Activated T-cell treated with anti-CD3 and anti-CD28 coated beads, Interleukin-2, amount 50 U/mL, for 72 hours (primary cell): Measurements from ENCODE around the gene SUMO4. TPM values are rescaled to one million over a fixed set of nuclear protein-coding genes. Genes with fewer than 3 reads are reported as not detected.

Experiments used
- ATAC-seq, 2 donors: fragments of 150-1000 bp; cut with Tn5 transposase; replicated peaks in 1 of 2; 2 replicates each; pipeline ENCODE4 v1.10.0; 2021; ENCODE audit warnings: moderate library complexity in 2 of 2, mild to moderate bottlenecking in 1 of 2
- DNase-seq, 2 donors: peaks; one replicate each; pipeline ENCODE4 v3.0.0; 2021 to 2022; ENCODE audit warnings: mixed read lengths in 1 of 2
- H3K27ac Mint-ChIP-seq: one replicate; pipeline ENCODE4 v1.8.0; 2022; ENCODE audit warnings: mild to moderate bottlenecking, moderate library complexity, mixed read lengths
- H3K27me3 Mint-ChIP-seq: one replicate; pipeline ENCODE4 v1.8.0; 2022; ENCODE audit warnings: low read depth, mixed read lengths
- H3K36me3 Mint-ChIP-seq, 2 donors: one replicate each; pipeline ENCODE4 v1.8.0; 2022; ENCODE audit warnings: mixed read lengths in 2 of 2, mild to moderate bottlenecking in 1 of 2; ENCODE audit not compliant: insufficient read depth in 2 of 2
- H3K4me1 Mint-ChIP-seq: one replicate; pipeline ENCODE4 v1.8.0; 2022; ENCODE audit warnings: low read depth, mixed read lengths
- H3K4me3 Mint-ChIP-seq, 2 donors: one replicate each; pipeline ENCODE4 v1.8.0; 2022; ENCODE audit warnings: mild to moderate bottlenecking in 2 of 2, mixed read lengths in 2 of 2, moderate library complexity in 2 of 2
- H3K9me3 Mint-ChIP-seq, 2 donors: one replicate each; pipeline ENCODE4 v1.8.0; 2022; ENCODE audit warnings: mixed read lengths in 2 of 2
- total RNA-seq, 2 donors: library from RNA; stranded (reverse); gene quantifications; one replicate each; pipeline ENCODE4 v1.2.3, GENCODE V29; 2022

The SUMO4 gene
- total RNA-seq, 2 donors from 2014 or later: 5.4 to 7.2 TPM

- no peaks in the 10 kb centered on the region for H3K27me3 Mint-ChIP-seq
- H3K27ac Mint-ChIP-seq: no peak overlapping the region
Measured at GRCh38 chr6:149425754-149426153, 25.7 kb downstream of the SUMO4 start.

GRCh38 chr6:149428606-149429005, 28.5 kb downstream of the SUMO4 start:
- Mint-ChIP-seq H3K27ac (no peak overlapping the region), H3K4me1 (peaks cover 15% of the 10 kb centered on the region), H3K27me3 (no peaks in the 10 kb centered on the region), H3K9me3 (no peaks in the 10 kb centered on the region), H3K4me3 (no peak overlapping the region), H3K36me3 (no peaks in the 10 kb centered on the region)
- ATAC-seq: no peak
- DNase-seq: no peak

More at GRCh38 chr6:149425754-149426153, 25.7 kb downstream of the SUMO4 start:
- ATAC-seq (peak in 1 of 2 donors; percentile 2), DNase-seq (no peak)
- Mint-ChIP-seq H3K36me3 (no peaks in the 10 kb centered on the region), H3K9me3 (no peaks in the 10 kb centered on the region), H3K4me3 (no peak overlapping the region), H3K4me1 (peaks cover 9% of the 10 kb centered on the region)

GRCh38 chr6:149429427-149430360, 29.6 kb downstream of the SUMO4 start:
- no peaks in the 10 kb centered on the region for H3K36me3 Mint-ChIP-seq
- DNase-seq (no peak), ATAC-seq (no peak)
- H3K27ac Mint-ChIP-seq: peak overlapping the region; percentile 47
- peaks cover 15% of the 10 kb centered on the region for H3K4me1 Mint-ChIP-seq
- H3K4me3 Mint-ChIP-seq: no peak overlapping the region
- no peaks in the 10 kb centered on the region for H3K27me3 Mint-ChIP-seq
- no peaks in the 10 kb centered on the region for H3K9me3 Mint-ChIP-seq

- H3K27ac Mint-ChIP-seq: no peak overlapping the region
- H3K36me3 Mint-ChIP-seq: no peaks in the 10 kb centered on the region
- peaks cover 19% of the 10 kb centered on the region for H3K4me1 Mint-ChIP-seq
- peak overlapping the region; percentile 32 to 47 for H3K4me3 Mint-ChIP-seq
- peak; percentile 77 to 91 for ATAC-seq
- no peaks in the 10 kb centered on the region for H3K9me3 Mint-ChIP-seq
- H3K27me3 Mint-ChIP-seq: no peaks in the 10 kb centered on the region
- DNase-seq: peak; percentile 88 to 92
Measured at GRCh38 chr6:149431905-149432775, 32.1 kb downstream of the SUMO4 start.

- no peak for DNase-seq
- no peak overlapping the region for H3K4me3 Mint-ChIP-seq
- H3K27ac Mint-ChIP-seq: no peak overlapping the region
- H3K27me3 Mint-ChIP-seq: no peaks in the 10 kb centered on the region
- no peak for ATAC-seq
- H3K9me3 Mint-ChIP-seq: no peaks in the 10 kb centered on the region
- peaks cover 0 to 3% of the 10 kb centered on the region in 2 donors for H3K36me3 Mint-ChIP-seq
- peaks cover 31% of the 10 kb centered on the region for H3K4me1 Mint-ChIP-seq
Measured at GRCh38 chr6:149433405-149433804, 33.3 kb downstream of the SUMO4 start.

GRCh38 chr6:149433881-149434280, 33.8 kb downstream of the SUMO4 start:
- no peaks in the 10 kb centered on the region for H3K27me3 Mint-ChIP-seq

GRCh38 chr6:149435919-149436586, 36.0 kb downstream of the SUMO4 start:
- DNase-seq: no peak
- Mint-ChIP-seq H3K36me3 (peaks cover 0 to 3% of the 10 kb centered on the region in 2 donors), H3K4me1 (peaks cover 39% of the 10 kb centered on the region), H3K27ac (no peak overlapping the region), H3K9me3 (no peaks in the 10 kb centered on the region), H3K4me3 (no peak overlapping the region), H3K27me3 (no peaks in the 10 kb centered on the region)
- ATAC-seq: peak in 1 of 2 donors; percentile 2

More at GRCh38 chr6:149433881-149434280, 33.8 kb downstream of the SUMO4 start:
- H3K27ac Mint-ChIP-seq: peak overlapping the region; percentile 67
- no peaks in the 10 kb centered on the region for H3K9me3 Mint-ChIP-seq
- H3K4me3 Mint-ChIP-seq: no peak overlapping the region
- H3K4me1 Mint-ChIP-seq: peaks cover 31% of the 10 kb centered on the region
- DNase-seq: no peak
- peaks cover 0 to 3% of the 10 kb centered on the region in 2 donors for H3K36me3 Mint-ChIP-seq
- ATAC-seq: no peak

- ATAC-seq (no peak), DNase-seq (no peak)
- Mint-ChIP-seq H3K27ac (no peak overlapping the region), H3K36me3 (peaks cover 0 to 3% of the 10 kb centered on the region in 2 donors), H3K9me3 (no peaks in the 10 kb centered on the region), H3K4me3 (no peak overlapping the region), H3K4me1 (peaks cover 39% of the 10 kb centered on the region), H3K27me3 (no peaks in the 10 kb centered on the region)
Measured at GRCh38 chr6:149436647-149437046, 36.6 kb downstream of the SUMO4 start.

- ATAC-seq (no peak), DNase-seq (no peak)
- Mint-ChIP-seq H3K4me3 (no peak overlapping the region), H3K9me3 (no peaks in the 10 kb centered on the region), H3K27me3 (no peaks in the 10 kb centered on the region), H3K27ac (peak overlapping the region; percentile 35), H3K4me1 (peaks cover 33% of the 10 kb centered on the region), H3K36me3 (peaks cover 0 to 3% of the 10 kb centered on the region in 2 donors)
Measured at GRCh38 chr6:149437212-149437611, 37.1 kb downstream of the SUMO4 start.

- peak overlapping the region; percentile 78 for H3K27ac Mint-ChIP-seq
- peak; percentile 61 to 77 for ATAC-seq
- H3K36me3 Mint-ChIP-seq: peaks cover 4 to 5% of the 10 kb centered on the region in 2 donors
Measured at GRCh38 chr6:149438855-149439254, 38.8 kb downstream of the SUMO4 start.

GRCh38 chr6:149439626-149440025, 39.6 kb downstream of the SUMO4 start:
- no peak for ATAC-seq

More at GRCh38 chr6:149438855-149439254, 38.8 kb downstream of the SUMO4 start:
- Mint-ChIP-seq H3K9me3 (no peaks in the 10 kb centered on the region), H3K4me1 (peaks cover 39% of the 10 kb centered on the region), H3K27me3 (no peaks in the 10 kb centered on the region), H3K4me3 (peak overlapping the region in 1 of 2 donors; percentile 9)
- no peak for DNase-seq

More at GRCh38 chr6:149439626-149440025, 39.6 kb downstream of the SUMO4 start:
- peaks cover 0 to 3% of the 10 kb centered on the region in 2 donors for H3K9me3 Mint-ChIP-seq
- DNase-seq: no peak
- H3K4me3 Mint-ChIP-seq: peak overlapping the region in 1 of 2 donors; percentile 20
- H3K27ac Mint-ChIP-seq: peak overlapping the region; percentile 78
- peaks cover 6 to 9% of the 10 kb centered on the region in 2 donors for H3K36me3 Mint-ChIP-seq
- H3K4me1 Mint-ChIP-seq: peaks cover 40% of the 10 kb centered on the region
- H3K27me3 Mint-ChIP-seq: no peaks in the 10 kb centered on the region
